GM19239 (cell line): ENCODE results near the gene TOMM40.
"Not testable (repeated sequence)": the region's sequence is repeated elsewhere in the genome, so short reads cannot be mapped to it uniquely, and the experiment has no call there.

Experiments used
- DNase-seq: peaks from one replicate; pipeline ENCODE4 v3.0.0; 2011; ENCODE audit warnings: low spot score; ENCODE audit not compliant: insufficient read length
- FAIRE-seq: peaks from 2 replicates; lab custom pipeline; 2011; peaks lifted over from hg19 to GRCh38; lab: Jason Lieb, UNC

The TOMM40 gene

DNA sequence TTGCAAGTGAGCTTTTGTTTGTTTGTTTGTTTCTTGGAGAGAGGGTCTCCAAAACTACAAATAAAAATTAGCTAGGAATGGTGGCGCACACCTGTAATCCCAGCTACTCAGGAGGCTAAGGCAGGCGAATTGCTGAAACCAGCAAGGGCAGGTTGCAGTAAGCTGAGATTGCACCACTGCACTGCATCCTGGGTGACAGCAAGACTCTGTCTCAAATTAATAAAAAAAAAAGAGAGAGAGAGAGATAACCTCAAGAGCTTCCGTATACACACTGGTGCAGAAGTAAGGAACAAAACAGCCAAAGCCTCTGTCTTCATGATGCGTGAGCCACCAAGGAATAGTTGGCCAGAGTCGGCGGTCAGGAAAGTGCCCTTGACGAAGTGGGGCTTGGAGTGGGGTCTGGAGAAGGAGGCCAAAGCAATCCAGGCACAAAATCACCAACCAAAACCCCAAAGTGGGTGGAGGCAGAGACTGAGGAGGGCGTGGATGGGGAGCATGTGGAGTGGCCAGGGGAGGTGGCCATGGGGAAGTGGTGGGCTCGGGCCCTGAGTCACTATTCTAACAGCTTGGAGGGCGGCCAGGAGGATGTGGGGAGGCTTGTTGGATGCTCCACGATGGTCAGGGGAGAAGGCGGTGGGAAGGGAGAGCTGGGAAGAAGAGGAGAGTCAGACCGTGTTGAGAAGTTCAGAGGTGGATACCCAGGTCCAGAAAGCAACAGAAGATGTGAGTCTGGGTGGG, 21.2 kb upstream of the TOMM40 start:
- FAIRE-seq (no peak), DNase-seq (no peak)

DNA sequence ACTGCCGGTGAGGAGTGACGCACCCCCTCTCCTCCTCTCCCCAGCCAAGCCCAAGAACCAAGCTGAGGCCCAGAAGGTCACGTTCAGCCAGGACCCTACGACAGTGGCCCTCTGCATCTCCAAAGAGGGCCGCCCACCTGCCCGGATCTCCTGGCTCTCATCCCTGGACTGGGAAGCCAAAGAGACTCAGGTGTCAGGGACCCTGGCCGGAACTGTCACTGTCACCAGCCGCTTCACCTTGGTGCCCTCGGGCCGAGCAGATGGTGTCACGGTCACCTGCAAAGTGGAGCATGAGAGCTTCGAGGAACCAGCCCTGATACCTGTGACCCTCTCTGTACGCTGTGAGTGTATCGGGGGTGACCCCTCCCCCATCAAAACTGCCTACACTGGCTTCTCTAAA, 19.2 kb upstream of the TOMM40 start:
- no peak for FAIRE-seq
- no peak for DNase-seq

DNA sequence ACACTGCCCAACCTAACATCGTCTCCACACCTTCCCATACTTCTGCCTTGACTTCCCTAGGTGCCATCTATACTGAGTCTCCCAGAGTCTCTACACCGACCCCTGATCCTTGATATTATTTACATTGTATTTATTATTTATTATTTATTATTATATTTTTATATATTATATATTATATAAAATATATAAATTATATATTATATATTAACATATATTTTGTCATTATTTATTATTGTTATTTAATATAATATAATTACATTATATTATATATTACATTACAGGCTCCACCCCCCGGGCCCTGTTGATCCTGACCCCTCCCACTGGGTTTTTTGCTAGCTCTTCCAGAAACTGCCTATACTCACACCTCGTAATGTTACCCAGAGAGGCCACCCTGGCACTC, 18.4 kb upstream of the TOMM40 start:
- DNase-seq = no peak
- FAIRE-seq = no peak

DNA sequence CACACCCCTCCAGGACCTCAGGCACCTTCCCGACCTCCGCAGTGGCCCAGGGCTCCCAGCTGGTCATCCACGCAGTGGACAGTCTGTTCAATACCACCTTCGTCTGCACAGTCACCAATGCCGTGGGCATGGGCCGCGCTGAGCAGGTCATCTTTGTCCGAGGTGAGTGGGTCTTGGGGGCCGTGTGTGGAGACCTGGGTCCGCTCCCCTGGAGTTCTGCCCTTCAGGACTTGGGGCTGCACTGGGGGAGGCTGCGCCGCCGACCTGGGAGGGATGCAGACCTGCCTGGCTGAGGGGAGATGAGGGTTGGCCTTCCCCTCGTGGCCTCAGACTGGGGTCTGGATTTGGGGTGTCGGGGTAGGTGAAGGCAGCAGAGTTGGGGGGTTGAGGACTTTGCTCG, 16.7 kb upstream of the TOMM40 start:
- no peak for FAIRE-seq
- no peak for DNase-seq

DNA sequence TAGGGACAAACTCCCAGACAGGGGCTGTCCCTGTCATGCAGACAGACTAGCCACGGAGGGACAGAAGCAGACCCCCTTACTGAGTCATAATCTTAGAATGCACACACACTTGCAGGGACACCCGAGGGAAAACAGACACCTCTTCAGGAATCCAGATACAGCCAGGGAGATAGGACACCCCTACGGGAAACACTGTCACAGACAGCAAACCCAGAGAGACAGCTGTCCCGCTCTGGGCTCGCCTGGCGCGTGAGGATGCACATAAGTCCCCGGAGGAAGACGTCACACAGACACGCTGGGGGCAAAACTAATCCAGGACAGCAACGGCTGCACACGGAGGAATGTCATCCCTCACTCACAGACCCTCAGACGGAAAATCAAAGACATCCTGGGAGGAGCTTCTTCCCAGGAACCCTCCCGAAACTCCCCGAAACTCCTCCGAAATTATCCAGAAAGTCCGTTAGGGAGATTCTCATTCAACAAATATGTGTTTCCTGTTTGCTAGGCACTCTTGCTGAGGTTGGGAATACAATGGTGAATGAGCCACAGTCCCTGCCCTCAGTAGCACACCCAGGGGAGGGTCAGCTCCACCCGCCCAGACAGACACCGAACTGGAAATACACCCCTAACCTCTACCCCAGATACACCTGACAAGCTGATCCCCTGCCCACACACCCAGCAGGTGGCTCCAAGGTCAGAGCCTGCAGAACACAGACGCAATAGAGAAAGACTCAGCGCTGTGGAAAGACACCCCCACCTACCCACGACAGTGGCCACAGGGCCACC, 15.2 kb upstream of the TOMM40 start:
- FAIRE-seq = no peak

DNA sequence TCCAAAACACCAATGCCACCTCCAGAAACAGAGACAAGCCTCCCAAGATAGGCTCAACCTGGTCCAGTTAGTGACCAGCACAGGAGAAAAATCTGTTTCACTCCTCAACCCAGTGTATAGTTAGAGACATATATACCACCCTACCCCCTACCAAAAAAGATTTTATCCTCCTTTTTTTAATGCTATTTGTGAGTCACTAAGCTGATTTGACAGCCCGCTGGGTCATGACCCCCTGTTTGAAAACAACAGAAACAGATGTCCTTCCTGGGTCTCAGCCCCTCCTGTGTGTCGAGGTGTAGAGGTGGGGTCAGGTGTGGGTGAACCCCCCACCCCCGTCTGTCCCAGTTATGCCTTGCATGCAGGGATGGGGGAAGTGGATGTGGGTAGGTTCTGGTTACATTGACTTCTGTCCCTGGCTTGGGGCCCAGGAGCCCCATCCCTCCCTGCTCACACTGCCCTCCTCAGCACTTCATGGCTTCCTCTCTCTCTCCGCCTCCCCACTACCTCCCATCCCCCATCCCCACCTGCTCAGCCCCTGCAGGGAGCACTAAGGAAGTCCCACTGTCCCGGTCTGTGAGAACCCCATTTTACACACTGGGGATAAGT, 14.0 kb upstream of the TOMM40 start:
- FAIRE-seq = no peak
- DNase-seq = no peak

More for the DNA sequence above, 15.2 kb upstream of the TOMM40 start:
- no peak for DNase-seq

DNA sequence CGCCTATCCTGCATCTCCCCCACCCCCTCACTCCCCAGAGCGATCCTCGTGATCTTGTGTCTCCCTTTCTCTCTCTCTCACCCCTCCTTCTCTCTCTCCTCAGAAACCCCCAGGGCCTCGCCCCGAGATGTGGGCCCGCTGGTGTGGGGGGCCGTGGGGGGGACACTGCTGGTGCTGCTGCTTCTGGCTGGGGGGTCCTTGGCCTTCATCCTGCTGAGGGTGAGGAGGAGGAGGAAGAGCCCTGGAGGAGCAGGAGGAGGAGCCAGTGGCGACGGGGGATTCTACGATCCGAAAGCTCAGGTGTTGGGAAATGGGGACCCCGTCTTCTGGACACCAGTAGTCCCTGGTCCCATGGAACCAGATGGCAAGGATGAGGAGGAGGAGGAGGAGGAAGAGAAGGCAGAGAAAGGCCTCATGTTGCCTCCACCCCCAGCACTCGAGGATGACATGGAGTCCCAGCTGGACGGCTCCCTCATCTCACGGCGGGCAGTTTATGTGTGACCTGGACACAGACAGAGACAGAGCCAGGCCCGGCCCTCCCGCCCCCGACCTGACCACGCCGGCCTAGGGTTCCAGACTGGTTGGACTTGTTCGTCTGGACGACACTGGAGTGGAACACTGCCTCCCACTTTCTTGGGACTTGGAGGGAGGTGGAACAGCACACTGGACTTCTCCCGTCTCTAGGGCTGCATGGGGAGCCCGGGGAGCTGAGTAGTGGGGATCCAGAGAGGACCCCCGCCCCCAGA, 12.8 kb upstream of the TOMM40 start:
- FAIRE-seq (no peak), DNase-seq (no peak)

DNA sequence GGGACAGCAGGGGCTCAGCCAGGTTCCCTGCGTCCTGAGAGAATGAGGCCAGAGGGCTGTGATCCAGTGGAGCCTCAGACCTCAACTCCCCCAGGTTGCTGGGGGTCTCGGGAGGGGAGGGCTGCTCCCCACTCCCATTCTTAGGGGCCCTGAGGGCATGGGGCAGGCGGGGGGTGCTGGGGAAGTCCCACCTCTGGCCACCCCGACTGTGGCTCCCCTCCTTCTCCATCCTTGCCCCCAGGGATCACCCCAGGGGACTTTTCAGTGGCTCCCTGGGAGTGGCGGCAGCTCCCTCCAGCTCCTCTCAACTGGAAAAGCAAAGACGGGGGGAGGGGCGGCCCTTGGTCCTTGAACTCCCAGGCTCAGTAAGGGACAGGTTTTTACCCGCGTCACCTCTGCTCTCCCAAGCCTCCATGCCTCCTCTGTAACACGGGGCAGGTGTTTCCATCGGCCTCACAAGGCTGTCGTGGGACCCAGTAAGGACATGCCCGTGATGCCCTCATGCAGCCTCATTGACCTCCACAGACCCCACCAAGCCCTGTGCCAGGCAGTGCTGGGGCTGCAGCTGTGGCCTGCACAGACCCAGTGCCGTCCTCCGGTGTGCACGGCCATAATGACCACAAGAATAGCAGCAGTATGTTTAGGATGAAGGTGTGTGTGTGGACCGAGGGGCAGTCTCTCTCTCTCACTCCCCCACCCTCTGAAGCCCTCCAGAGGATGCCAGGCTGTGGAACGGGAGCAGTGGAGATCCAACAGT, 11.6 kb upstream of the TOMM40 start:
- no peak for DNase-seq
- FAIRE-seq = no peak

DNA sequence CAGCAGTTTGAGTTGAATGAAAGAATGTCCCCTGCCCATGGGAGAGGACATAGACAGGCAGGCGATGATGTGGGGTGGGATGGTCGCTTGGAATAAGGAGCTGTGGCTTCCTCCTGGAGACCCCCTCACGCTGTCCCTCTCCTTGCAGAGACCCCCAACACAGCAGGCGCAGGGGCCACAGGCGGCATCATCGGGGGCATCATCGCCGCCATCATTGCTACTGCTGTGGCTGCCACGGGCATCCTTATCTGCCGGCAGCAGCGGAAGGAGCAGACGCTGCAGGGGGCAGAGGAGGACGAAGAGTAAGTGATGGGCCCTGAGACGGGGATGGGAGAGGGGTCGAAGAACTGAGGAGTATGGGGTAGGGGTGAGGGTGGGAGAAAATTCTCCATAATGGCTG, 9.0 kb upstream of the TOMM40 start:
- no peak for FAIRE-seq
- no peak for DNase-seq

DNA sequence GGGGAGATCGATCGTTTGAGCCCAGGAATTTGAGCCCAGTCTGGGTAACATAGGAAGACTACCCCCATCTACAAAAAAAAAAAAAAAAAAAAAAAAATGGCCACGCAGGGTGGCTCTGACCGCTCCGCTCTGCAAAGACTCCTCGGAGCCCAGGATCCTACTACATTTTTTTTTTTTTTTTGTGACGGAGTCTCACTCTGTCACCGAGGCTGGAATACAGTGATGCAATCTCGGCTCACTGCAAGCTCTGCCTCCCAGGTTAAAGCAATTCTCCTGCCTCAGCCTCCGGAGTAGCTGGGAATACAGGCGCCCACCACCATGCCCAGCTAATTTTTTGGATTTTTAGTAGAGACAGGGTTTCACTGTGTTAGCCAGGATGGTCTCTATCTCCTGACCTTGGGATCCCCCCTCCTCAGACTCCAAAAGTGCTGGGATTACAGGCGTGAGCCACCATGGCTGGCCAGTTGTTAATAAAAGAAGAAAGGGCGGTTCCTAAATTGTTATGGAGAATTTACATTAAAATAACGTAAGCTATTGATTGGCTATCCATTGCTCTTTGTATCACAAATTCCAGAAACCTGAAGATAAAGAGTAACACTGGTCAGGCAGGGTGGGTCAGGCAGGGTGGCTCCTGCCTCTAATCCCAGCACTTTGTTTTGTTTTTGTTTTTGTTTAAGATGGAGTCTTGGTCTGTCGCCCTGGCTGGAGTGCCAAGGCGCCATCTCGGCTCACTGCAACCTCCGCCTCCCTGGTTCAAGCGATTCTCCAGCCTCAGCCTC, 8.2 kb upstream of the TOMM40 start:
- not testable (repeated sequence) for DNase-seq, FAIRE-seq

DNA sequence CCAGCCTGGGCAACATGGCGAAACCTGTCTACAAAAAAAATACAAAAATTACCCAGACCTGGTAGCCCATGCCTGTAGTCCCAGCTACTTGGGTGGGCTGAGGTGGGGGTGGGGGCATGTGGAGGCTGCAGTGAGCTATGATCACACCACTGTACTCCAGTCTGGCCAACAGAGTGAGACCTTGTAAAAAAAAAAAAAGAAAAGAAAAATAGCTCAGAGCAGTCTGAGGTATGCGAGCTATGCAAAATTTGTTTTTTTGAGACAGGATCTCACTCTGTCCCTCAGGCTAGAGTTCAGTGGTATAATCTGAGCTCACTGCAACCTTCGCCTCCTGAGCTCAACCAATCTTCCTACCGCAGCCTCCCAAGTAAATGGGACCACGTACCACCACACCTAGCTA, 7.1 kb upstream of the TOMM40 start:
- DNase-seq = no peak
- no peak for FAIRE-seq

DNA sequence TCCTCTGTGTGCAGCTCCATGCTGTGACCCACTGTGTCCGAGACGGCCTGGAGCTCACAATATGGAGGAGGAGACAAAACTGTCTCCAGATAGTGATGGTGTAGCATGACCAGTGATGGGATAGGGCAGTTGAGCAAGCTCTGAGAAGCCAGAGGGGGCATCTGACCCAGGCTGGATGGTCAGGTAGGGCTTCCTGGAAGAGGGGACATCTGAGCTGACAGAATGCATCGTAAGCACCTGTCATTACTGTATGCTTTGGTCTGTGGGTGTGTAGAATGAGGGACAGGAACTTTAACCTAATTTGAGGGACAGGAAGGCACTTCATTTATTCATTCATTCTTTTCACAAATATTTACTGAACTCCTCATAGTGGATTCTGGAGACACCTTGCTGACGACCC, 6.5 kb upstream of the TOMM40 start:
- FAIRE-seq = no peak

DNA sequence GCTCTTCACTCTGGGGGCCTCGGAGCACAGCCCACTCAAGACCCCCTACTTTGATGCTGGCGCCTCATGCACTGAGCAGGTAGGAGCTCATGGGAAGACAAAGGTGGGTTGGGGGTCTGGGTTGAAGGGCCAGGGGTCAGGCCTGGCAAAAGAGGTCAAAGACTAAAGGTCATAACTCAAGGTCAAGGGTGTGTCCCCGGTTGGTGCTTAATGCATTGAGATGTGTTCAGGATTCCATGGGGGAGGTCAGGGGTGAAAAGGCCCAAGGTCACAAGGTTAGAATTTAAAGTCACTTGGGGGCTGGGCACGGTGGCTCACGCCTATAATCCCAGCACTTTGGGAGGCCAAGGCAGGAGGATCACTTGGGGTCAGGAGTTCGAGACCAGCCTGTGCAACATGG, 4.9 kb upstream of the TOMM40 start:
- FAIRE-seq = no peak
- no peak for DNase-seq

More for the DNA sequence above, 6.5 kb upstream of the TOMM40 start:
- DNase-seq = no peak

DNA sequence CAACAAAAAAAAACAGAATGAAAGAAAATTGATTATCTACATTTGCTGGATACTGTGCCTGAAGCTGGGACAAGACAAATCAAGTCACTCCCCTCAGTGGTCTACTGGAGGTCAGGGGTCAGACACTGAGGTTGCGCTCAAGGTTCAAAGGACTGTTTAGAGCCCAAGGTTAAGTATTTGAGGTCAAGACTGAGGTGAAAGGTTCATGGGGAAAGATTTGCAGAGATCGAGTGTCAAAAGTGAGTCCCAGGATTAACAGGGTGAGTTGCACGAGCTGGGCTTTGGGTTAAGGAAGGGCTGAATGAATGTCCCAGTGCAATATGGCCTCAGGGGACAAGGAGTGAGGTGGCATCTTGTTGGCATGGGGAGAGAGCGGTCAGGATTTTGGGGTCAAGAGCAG, 3.4 kb upstream of the TOMM40 start:
- DNase-seq (no peak), FAIRE-seq (no peak)

DNA sequence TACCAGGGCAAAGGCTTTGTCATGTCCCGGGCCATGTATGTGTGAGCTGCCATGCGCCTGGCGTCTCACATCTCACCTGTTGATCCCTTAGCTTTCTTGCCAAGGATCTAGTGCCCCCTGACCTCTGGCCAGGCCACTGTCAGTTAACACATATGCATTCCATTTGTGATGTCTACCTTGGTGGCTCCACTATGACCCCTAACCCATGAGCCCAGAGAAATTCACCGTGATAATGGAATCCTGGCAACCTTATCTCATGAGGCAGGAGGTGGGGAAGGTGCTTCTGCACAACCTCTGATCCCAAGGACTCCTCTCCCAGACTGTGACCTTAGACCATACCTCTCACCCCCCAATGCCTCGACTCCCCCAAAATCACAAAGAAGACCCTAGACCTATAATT, 2.7 kb upstream of the TOMM40 start:
- not testable (repeated sequence) for DNase-seq, FAIRE-seq

DNA sequence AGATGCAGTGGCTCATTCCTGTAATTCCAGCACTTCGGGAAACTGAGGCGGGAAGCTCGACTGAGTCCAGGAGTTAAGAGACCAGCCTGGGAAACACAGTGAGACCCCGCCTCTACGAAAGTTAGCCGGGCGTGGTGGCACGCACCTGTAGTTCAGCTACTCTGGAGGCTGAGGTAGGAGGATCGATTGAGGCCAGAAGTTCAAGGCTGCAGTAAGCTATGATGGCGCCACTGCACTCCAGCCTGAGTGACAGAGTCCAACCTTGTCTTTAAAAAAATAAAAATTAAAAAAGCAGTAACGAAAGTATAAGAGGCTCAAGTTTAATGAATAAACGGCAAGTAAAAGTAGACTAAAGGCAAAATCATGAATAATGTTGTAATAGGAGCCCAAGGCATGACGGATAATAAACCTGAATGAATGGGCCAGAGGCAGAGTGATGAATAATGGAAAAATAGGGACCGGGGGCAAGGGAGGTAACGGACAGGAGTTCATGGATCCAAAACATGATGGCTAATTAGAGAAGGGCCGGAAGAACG, 1.2 kb upstream of the TOMM40 start:
- FAIRE-seq (no peak), DNase-seq (no peak)

DNA sequence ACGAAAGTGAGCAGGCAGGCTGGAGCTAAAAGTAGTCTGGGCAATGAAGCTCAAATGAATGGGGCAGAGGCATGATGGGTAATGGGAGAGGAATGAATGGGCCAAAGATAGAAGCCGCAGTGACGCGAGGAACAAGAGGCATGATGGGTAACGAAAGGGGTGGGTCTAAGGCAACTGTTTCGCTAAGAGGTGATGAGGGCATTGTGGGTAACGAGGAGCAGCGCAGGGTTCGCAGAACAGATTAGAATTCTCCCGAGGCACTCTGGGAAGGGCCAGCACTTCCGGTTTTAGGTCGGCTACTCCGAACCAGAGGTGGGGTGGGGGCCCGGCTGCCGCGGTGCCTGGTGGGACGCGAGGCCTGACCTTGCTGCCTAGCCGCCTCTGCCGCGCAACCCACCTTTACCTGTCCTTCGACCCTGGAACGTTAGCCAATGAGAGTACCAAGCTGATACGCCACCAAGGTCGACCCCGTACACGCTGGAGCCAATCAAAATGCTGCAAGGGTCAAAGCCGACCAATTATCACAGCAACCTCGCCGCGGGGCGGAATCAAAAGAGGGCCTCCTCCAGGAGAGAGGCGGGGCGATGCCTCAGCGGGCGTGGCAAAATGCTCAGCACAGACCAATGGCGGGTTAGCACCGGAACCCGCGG, 563 bp upstream of the TOMM40 start:
- peak; percentile 92 for DNase-seq
- no peak for FAIRE-seq

DNA sequence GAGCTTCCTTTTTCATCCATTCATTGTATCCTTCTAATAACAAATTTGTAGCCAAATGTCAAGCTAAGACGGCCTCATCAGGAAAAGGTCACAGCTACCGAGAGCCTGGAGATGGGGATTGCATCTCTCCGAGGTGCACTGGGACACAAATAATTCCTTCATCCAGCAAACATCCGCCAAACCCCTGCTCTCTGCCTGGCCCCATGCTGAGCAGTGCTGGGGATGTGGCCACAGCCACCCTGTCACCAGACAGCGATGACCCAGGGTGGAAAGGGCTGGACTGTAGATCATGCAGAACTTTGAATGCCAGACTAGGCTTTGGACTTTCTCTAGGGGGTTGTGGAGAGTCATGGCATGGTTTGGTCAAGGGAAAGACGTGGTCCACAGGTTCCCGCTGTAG, 1.9 kb downstream of the TOMM40 start:
- no peak for DNase-seq
- FAIRE-seq = no peak
